ENCODE results near the gene NCOA5.

DNA sequence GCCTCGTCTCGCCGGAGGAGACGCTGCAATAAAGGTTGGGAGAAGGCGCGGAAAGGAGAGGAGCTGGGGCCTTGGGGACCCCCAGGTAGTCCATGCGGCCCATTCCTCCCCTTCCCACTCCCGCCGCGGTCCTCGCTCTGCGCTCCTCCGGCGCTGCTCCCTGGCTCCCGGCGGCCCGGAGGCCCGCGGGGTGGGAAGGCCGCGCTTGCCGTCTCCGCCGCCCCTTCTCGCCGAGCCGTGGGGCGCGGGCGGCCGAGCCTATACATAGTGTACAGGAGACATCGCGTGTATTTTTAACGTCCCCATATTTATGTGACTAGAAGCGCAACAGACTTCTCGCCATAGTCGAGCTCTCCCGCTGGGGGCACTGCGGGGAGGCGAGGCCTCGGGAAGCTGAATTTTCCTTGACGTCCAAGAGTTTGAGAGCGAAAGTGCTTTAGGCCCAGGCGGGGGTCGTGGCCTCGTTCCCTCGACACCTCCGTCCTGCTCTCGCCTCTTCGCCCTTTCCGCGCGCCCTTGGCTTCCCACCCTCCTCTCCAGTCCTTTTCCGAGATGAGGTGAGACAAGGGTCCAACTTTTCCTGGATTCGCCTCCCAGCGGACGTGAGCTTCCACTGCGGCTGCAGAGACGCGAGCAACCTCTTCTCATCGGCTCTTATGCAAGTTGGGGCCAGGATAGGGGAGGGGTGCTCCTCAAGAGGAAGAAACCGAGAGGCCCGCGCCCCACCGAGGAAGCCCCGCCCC, 31.7 kb downstream of the NCOA5 start:
- TF ChIP-seq, protein P1, sequence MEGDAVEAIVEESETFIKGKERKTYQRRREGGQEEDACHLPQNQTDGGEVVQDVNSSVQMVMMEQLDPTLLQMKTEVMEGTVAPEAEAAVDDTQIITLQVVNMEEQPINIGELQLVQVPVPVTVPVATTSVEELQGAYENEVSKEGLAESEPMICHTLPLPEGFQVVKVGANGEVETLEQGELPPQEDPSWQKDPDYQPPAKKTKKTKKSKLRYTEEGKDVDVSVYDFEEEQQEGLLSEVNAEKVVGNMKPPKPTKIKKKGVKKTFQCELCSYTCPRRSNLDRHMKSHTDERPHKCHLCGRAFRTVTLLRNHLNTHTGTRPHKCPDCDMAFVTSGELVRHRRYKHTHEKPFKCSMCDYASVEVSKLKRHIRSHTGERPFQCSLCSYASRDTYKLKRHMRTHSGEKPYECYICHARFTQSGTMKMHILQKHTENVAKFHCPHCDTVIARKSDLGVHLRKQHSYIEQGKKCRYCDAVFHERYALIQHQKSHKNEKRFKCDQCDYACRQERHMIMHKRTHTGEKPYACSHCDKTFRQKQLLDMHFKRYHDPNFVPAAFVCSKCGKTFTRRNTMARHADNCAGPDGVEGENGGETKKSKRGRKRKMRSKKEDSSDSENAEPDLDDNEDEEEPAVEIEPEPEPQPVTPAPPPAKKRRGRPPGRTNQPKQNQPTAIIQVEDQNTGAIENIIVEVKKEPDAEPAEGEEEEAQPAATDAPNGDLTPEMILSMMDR (conservative IDR thresholded peaks at IDR 0.05; ENCODE audit: low read depth, low read length) = no peak
- TF ChIP-seq EZH2 (IDR thresholded peaks at IDR 0.05; ENCODE audit: low read length, unreplicated experiment) = no peak
